GM12878 (cell line): ENCODE data around the gene RPL32. TPM values are rescaled to one million over a fixed set of nuclear protein-coding genes. Genes with fewer than 3 reads are reported as not detected.

Experiments
- ATAC-seq: fragments of 200-7000 bp; cut with Tn5 transposase; 3 replicates; pipeline ENCODE4 v1.9.1; 2020; ENCODE audit warnings: mild to moderate bottlenecking, moderate library complexity
- BruUV-seq: library from RNA; stranded (reverse); fragments of 400-500 nt; replicated peaks from 2 replicates; lab custom pipeline; 2021; lab: Mats Ljungman, UMichigan
- CTCF ChIA-PET: fragments of 300-600 bp; sonication (Branson Sonifier 250); formaldehyde crosslinking; extraction: SDS; loops from one replicate; lab custom pipeline; 2021; ENCODE audit warnings: inconsistent platforms; lab: Yijun Ruan, JAX
- POLR2A ChIA-PET: fragments of 350-600 bp; formaldehyde crosslinking; extraction: SDS; loops from one replicate; lab custom pipeline; 2021; ENCODE audit warnings: inconsistent platforms; lab: Charles Lee
- RAD21 ChIA-PET: fragments of 300-600 bp; sonication (Branson Sonifier 250); formaldehyde crosslinking; loops from one replicate; lab custom pipeline; 2023; ENCODE audit warnings: antibody characterized with exemption; ENCODE audit not compliant: unreplicated experiment; lab: Charles Lee
- SMC1A ChIA-PET: fragments of 300-600 bp; sonication (Branson Sonifier 250); formaldehyde crosslinking; loops from one replicate; lab custom pipeline; 2023; ENCODE audit not compliant: unreplicated experiment, uncharacterized antibody; lab: Charles Lee
- DNase-seq: peaks from one replicate; pipeline ENCODE4 v3.0.0-alpha.2; 2011; ENCODE audit warnings: low read depth, low spot score
- FAIRE-seq: peaks from 3 replicates; lab custom pipeline; 2011; peaks lifted over from hg19 to GRCh38; lab: Jason Lieb, UNC
- H2AFZ ChIP-seq: 2 replicates; pipeline ENCODE4 v1.6.0; 2011; ENCODE audit warnings: low read depth, low read length, control low read depth; ENCODE audit not compliant: control insufficient read depth
- H3K27ac ChIP-seq: 2 replicates; pipeline ENCODE4 v1.5.1; 2011; ENCODE audit warnings: control low read depth; ENCODE audit not compliant: control insufficient read depth, insufficient read depth
- H3K27me3 ChIP-seq, 2 experiments: replicated peaks in 1 of 2; 2 replicates each; pipeline versions ENCODE4 v1.6.0 to v1.6.1; 2011; ENCODE audit warnings: low read length in 1 of 2; ENCODE audit not compliant: control insufficient read depth in 2 of 2, insufficient read depth in 2 of 2
- H3K36me3 ChIP-seq, 2 experiments: 2 replicates each; pipeline ENCODE4 v1.5.1; 2011; ENCODE audit warnings: low read length in 1 of 2; ENCODE audit not compliant: control insufficient read depth in 2 of 2, insufficient read depth in 2 of 2
- H3K4me1 ChIP-seq: 2 replicates; pipeline ENCODE4 v1.6.1; 2011; ENCODE audit warnings: mild to moderate bottlenecking, low read length, moderate library complexity, mixed read lengths; ENCODE audit not compliant: control insufficient read depth, insufficient read depth
- H3K4me2 ChIP-seq: 2 replicates; pipeline ENCODE4 v1.6.0; 2011; ENCODE audit warnings: control low read depth; ENCODE audit not compliant: control insufficient read depth, insufficient read depth
- H3K4me3 ChIP-seq: fragments of 200-600 bp; sonication (generic); 2 replicates; pipeline ENCODE4 v1.5.1; 2016
- H3K79me2 ChIP-seq: 2 replicates; pipeline ENCODE4 v1.6.0; 2011; ENCODE audit warnings: low read length; ENCODE audit not compliant: control insufficient read depth, insufficient read depth
- H3K9ac ChIP-seq: 2 replicates; pipeline ENCODE4 v1.8.0; 2011; ENCODE audit warnings: low read length, control low read depth, mixed read lengths; ENCODE audit not compliant: control insufficient read depth, insufficient read depth
- H3K9me3 ChIP-seq: replicated peaks from 3 replicates; pipeline ENCODE4 v1.5.1; 2011; ENCODE audit warnings: mild to moderate bottlenecking, low read length; ENCODE audit not compliant: control insufficient read depth, insufficient read depth
- H4K20me1 ChIP-seq: 2 replicates; pipeline ENCODE4 v1.6.0; 2011; ENCODE audit not compliant: control insufficient read depth, insufficient read depth
- EP300 ChIP-seq, 2 experiments: fragments of 150-350 bp in 1 of 2; IDR thresholded peaks; 2 replicates each; pipeline ENCODE4 v1.6.1; 2011 to 2012; ENCODE audit warnings: low read depth in 2 of 2, low read length in 2 of 2, borderline replicate concordance in 1 of 2, improper control_type of control experiment in 1 of 2, inconsistent platforms in 1 of 2; ENCODE audit not compliant: control insufficient read depth in 1 of 2
- ETV6 ChIP-seq, 2 experiments: fragments of 450-650 bp in 1 of 2; IDR thresholded peaks in 1 of 2; conservative IDR thresholded peaks in 1 of 2; 2 replicates each; pipeline ENCODE4 v1.6.1; 2014; ENCODE audit warnings: antibody characterized with exemption in 1 of 2, borderline replicate concordance in 1 of 2, low read depth in 1 of 2, mild to moderate bottlenecking in 1 of 2, moderate library complexity in 1 of 2
- EZH2 ChIP-seq: IDR thresholded peaks from 2 replicates; pipeline ENCODE4 v1.6.1; 2012; ENCODE audit warnings: low read depth, mild to moderate bottlenecking, control low read depth, inconsistent platforms, low read length, borderline replicate concordance; ENCODE audit not compliant: control insufficient read depth
- MEF2B ChIP-seq: fragments of 450-650 bp; IDR thresholded peaks from 2 replicates; pipeline ENCODE4 v1.6.1; 2018; ENCODE audit warnings: mild to moderate bottlenecking, moderate library complexity; ENCODE audit not compliant: partially characterized antibody, poor library complexity, severe bottlenecking
- NR2C2 ChIP-seq: IDR thresholded peaks from 2 replicates; pipeline ENCODE4 v1.6.1; 2011; ENCODE audit warnings: borderline replicate concordance, low read depth; ENCODE audit not compliant: control insufficient read depth, insufficient read length
- POLR2A ChIP-seq: IDR thresholded peaks from 2 replicates; pipeline ENCODE4 v1.6.1; 2011; ENCODE audit warnings: low read depth, mild to moderate bottlenecking, low read length
- POLR2AphosphoS5 ChIP-seq: IDR thresholded peaks from 2 replicates; pipeline ENCODE4 v1.6.1; 2011; ENCODE audit warnings: mild to moderate bottlenecking, low read length, inconsistent platforms
- RAD51 ChIP-seq: fragments of 450-650 bp; IDR thresholded peaks from 2 replicates; pipeline ENCODE4 v1.6.1; 2016; ENCODE audit warnings: moderate library complexity, mild to moderate bottlenecking, inconsistent platforms
- RBBP5 ChIP-seq: fragments of 200-600 bp; sonication (generic); conservative IDR thresholded peaks from 2 replicates; pipeline ENCODE4 v1.6.1; 2016
- SMAD5 ChIP-seq: IDR thresholded peaks from 2 replicates; pipeline ENCODE4 v1.6.1; 2016; ENCODE audit warnings: antibody characterized with exemption, low read depth
- TAF1 ChIP-seq: IDR thresholded peaks from 2 replicates; pipeline ENCODE4 v1.6.1; 2011; ENCODE audit warnings: mild to moderate bottlenecking, low read depth, low read length, borderline replicate concordance
- WGBS: methylation state at CpG from one replicate; pipeline ENCODE4 v1.1.6; 2016; ENCODE audit warnings: low lambda C conversion rate; ENCODE audit not compliant: insufficient replicate concordance, insufficient coverage; ENCODE audit errors: missing lambda C conversion rate; 5-methylcytosine and 5-hydroxymethylcytosine counted together
- in situ Hi-C: fragments of 300-500 bp; cut with MboI; formaldehyde crosslinking; loops from 9 replicates; pipeline ENCODE4 v1.14.3; 2018; ENCODE audit warnings: mixed read lengths
- intact Hi-C: fragments of 100-400 bp; cut with micrococcal nuclease; formaldehyde crosslinking; loops from one replicate; pipeline ENCODE4 v1.14.2; 2022; ENCODE audit not compliant: unreplicated experiment
- polyA plus RNA-seq, 11 experiments: library from polyadenylated mRNA; depleted of rRNA in 4 of 11; unstranded in 6 of 11; stranded (reverse) in 5 of 11; fragments of >200 nt; fragmentation: Nextera tagmentation in 4 of 11; fragmentation: Illumina TruSeq in 1 of 11; extraction: Ambion mirVana in 4 of 11; extraction: Trizol in 1 of 11; gene quantifications; 1 replicate in 1 of 11; 2 replicates in 10 of 11; pipeline versions ENCODE4 v1.2.1 to v1.2.3, GENCODE V29; 2011 to 2016; ENCODE audit warnings: inconsistent platforms in 2 of 11, missing spikeins in 2 of 11, low read depth in 1 of 11
- total RNA-seq, 4 experiments: library from RNA; depleted of rRNA in 3 of 4; stranded (reverse); fragments of >200 nt in 3 of 4; fragmentation: Illumina TruSeq in 1 of 4; extraction: Trizol in 1 of 4; gene quantifications; 2 replicates each; pipeline versions ENCODE4 v1.2.1 to v1.2.3, GENCODE V29; 2013 to 2021
- TF ChIP-seq, protein P1 (sequence below): fragments of 450-650 bp; IDR thresholded peaks from 2 replicates; pipeline ENCODE4 v1.6.1; 2018; ENCODE audit warnings: borderline replicate concordance, mild to moderate bottlenecking; ENCODE audit not compliant: partially characterized antibody

RPL32 gene
- total and polyA plus RNA-seq, 10 of the 15 experiments (the other 5 are each of a cell fraction or from before 2014, with no cell fraction given): 1,533 to 5,147 (median 3,350) TPM

DNA sequence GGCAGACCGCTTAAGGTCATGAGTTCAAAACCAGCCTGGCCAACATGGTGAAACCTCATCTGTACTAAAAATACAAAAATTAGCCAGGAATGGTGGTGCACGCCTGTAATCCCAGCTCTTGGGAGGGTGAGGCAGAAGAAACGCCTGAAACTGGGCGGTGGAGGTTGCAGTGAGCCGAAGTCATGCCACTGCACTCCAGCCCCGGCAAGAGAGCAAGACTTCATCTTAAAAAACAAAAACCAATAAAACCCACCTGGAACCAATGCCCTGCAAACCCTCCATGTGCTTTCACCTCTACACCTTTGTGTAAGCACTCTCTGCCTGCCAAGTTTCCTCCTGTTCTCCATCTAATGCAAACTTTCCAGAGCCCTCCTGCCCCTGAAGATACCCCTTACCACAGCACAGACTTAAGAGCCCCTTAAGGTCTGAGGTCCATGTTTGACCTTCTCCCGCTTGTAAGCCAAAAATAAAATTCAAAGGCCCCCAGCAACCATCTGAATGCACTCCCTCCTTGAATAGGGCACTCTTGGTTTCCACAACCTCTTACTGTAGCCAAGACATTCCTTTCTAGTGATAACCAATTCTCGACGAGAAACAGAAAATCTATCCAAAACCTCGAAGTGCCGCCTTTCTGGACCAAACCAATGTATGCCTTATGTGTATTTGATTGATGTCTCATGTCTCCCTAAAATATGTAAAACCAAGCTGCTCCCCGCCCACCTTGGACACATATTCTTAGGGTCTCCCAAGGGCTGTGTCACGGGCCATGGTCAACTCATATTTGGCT is 3.0 kb downstream of the RPL32 start:
- CTCF ChIA-PET: interaction anchor here (1.5 to 2.0 kb wide), 2 partner anchors 15 to 53 kb away, joined by 7 read pairs; no protein-coding TSS in a partner anchor
- 94% methylated on average over 13 of the region's 13 CpGs for WGBS
- Histone ChIP-seq H4K20me1 (peaks cover 16% of the 10 kb centered on the region), H3K27me3 (no peaks in the 10 kb centered on the region), H3K4me1 (peaks cover 8% of the 10 kb centered on the region; the same call in 1 of the 2 replicates), H3K36me3 (peaks cover 39 to 59% of the 10 kb centered on the region in 2 experiments)
- FAIRE-seq (no peak), DNase-seq (no peak), ATAC-seq (no peak)
- TF ChIP-seq POLR2AphosphoS5 (peak; percentile 37; the same call in 1 of the 2 replicates), RAD51 (no peak), POLR2A (0 out of 2 replicates have a peak, but pooled peaks have one; percentile 5), SMAD5 (no peak), MEF2B (no peak), EP300 (IDR thresholded peaks at IDR 0.05; ENCODE audit: borderline replicate concordance in 1 of 2, control insufficient read depth in 1 of 2, low read depth in 2 of 2, low read length in 2 of 2) (no peak), RBBP5 (no peak), EZH2 (no peak), TAF1 (no peak), NR2C2 (no peak), ETV6 (conservative IDR thresholded peaks at IDR 0.05 in 1 of 2, IDR thresholded peaks at IDR 0.05 in 1 of 2; ENCODE audit: borderline replicate concordance in 1 of 2, low read depth in 1 of 2) (no peak)
- TF ChIP-seq, protein P1, sequence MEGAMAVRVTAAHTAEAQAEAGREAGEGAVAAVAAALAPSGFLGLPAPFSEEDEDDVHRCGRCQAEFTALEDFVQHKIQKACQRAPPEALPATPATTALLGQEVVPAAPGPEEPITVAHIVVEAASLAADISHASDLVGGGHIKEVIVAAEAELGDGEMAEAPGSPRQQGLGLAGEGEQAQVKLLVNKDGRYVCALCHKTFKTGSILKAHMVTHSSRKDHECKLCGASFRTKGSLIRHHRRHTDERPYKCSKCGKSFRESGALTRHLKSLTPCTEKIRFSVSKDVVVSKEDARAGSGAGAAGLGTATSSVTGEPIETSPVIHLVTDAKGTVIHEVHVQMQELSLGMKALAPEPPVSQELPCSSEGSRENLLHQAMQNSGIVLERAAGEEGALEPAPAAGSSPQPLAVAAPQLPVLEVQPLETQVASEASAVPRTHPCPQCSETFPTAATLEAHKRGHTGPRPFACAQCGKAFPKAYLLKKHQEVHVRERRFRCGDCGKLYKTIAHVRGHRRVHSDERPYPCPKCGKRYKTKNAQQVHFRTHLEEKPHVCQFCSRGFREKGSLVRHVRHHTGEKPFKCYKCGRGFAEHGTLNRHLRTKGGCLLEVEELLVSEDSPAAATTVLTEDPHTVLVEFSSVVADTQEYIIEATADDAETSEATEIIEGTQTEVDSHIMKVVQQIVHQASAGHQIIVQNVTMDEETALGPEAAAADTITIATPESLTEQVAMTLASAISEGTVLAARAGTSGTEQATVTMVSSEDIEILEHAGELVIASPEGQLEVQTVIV: no peak
- TF ChIP-seq, all 136 proteins: peak for 2
- peak overlapping the region; percentile 98 for H3K4me3 ChIP-seq
- H2AFZ ChIP-seq: no peak overlapping the region
- ChIA-PET SMC1A (no interaction called here), RAD21 (no interaction called here), POLR2A (interaction anchor here (0.6 kb wide), 1 partner anchor 98 kb away, joined by 3 read pairs; no protein-coding TSS in a partner anchor)
- BruUV-seq: no TSS peak
- peak overlapping the region; percentile 52 for H3K9ac ChIP-seq
- H3K79me2 ChIP-seq: peaks cover 51% of the 10 kb centered on the region
- peak overlapping the region; percentile 98 for H3K4me2 ChIP-seq
- no peaks in the 10 kb centered on the region for H3K9me3 ChIP-seq
- intact Hi-C loops (no loop called here), in situ Hi-C loops (no loop called here)
- no peak overlapping the region for H3K27ac ChIP-seq
